ENCODE measurements around the gene BAHCC1. TPM values are rescaled to one million over a fixed set of nuclear protein-coding genes. Genes with fewer than 3 reads are reported as not detected.

BAHCC1 gene
- total and polyA plus RNA-seq, 9 of the 15 experiments (the other 6 are each of a cell fraction or from before 2014, with no cell fraction given): 0.14 to 26.9 (median 5.0) TPM

GRCh38 chr17:81387100-81388090, 7.9 kb upstream of the BAHCC1 start (continued):
- TF ChIP-seq ZFP36 (IDR thresholded peaks at IDR 0.05; ENCODE audit: low read depth, low read length, partially characterized antibody) (no peak), ZNF780A (CRISPR knock-in tag; IDR thresholded peaks at IDR 0.05) (no peak), KLF16 (IDR thresholded peaks at IDR 0.05) (no peak), ZBTB2 (IDR thresholded peaks at IDR 0.05) (no peak), MYC (IDR thresholded peaks at IDR 0.05; ENCODE audit: low read depth, low read length) (0 out of 2 replicates have a peak, but pooled peaks have one; percentile 14), MYC (CRISPR knock-in tag; IDR thresholded peaks at IDR 0.05; ENCODE audit: borderline replicate concordance, low read depth) (no peak), CTBP1 (IDR thresholded peaks at IDR 0.05; ENCODE audit: borderline replicate concordance) (peak; percentile 61), GABPB2 (CRISPR knock-in tag; conservative IDR thresholded peaks at IDR 0.05) (no peak), TRIM25 (IDR thresholded peaks at IDR 0.05; ENCODE audit: borderline replicate concordance) (no peak), DPF2 (IDR thresholded peaks at IDR 0.05) (peak; percentile 19; the same call in 1 of the 2 replicates), GTF3C2 (IDR thresholded peaks at IDR 0.05; ENCODE audit: borderline replicate concordance, extremely low read depth, insufficient read length) (no peak), E4F1 (CRISPR knock-in tag; IDR thresholded peaks at IDR 0.05; ENCODE audit: borderline replicate concordance) (0 out of 2 replicates have a peak, but pooled peaks have one; percentile 17), ZNF133 (CRISPR knock-in tag; IDR thresholded peaks at IDR 0.05) (no peak), ZNF134 (CRISPR knock-in tag; conservative IDR thresholded peaks at IDR 0.05) (no peak), ZNF639 (CRISPR knock-in tag; conservative IDR thresholded peaks at IDR 0.05 in 1 of 2, IDR thresholded peaks at IDR 0.05 in 1 of 2) (peak in 1 of 2 experiments; percentile 57; a peak in 1 of 4 replicates)
